HG02884 (cell line): Measurements from ENCODE around the gene CRYAB.
"Not testable (repeated sequence)": the region's sequence is repeated elsewhere in the genome, so short reads cannot be mapped to it uniquely, and the experiment has no call there.

Experiments used
- ATAC-seq: cut with Tn5 transposase; IDR thresholded peaks from one replicate; pipeline ENCODE4 v1.9.1; 2021; ENCODE audit warnings: mild to moderate bottlenecking, moderate library complexity; ENCODE audit not compliant: unreplicated experiment

Gene CRYAB

DNA sequence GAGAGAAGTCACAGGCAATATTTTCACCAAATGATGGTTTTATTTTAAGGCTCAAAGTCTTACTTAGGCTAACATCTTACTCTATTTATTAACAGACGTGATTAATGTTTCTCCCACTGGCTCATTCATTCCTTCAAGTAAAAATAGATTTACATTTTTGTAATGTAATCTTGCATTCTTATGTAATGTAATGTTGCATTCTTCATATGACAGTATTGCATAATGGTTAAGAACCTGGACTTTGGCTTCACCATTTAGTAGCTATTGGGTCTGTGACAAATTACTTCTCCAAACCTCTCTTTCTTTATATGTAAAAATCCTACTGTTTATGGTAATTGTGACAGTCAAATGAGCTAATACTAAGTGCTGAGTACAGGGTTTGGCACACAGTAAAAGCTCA is 22.3 kb upstream of the CRYAB start:
- ATAC-seq, result no peak

DNA sequence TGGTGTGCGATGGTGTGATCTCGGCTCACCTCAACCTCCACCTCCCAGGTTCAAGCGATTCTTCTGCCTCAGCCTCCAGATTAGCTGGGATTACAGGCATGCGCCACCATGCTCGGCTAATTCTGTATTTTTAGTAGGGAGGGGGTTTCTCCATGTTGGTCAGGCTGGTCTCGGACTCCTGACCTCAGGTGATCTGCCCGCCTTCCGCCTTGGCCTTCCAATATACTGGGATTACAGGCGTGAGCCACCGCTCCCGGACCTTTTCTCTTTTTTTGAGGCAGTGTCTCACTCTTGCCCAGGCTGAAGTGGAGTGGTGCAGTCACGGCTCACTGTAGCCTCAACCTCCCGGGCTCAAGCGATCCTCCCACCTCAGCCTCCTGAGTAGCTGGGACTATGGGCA is 21.6 kb upstream of the CRYAB start:
- not testable (repeated sequence) for ATAC-seq

DNA sequence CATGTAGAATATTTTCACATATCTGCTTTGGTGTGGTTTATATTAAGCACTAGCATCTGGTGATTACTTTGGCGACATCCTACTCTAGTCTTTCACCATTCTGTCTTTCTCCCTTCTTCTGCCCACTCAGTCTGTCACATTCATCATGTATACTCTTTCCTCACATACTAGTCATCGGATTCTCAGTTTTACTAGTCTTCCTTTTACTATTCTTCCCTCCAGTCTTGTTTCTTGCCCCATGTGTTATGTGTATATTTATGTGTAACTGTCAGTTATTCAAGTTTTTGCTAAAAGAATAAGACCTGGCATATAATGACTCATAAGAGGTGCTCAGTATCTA is 21.0 kb upstream of the CRYAB start:
- no peak for ATAC-seq

DNA sequence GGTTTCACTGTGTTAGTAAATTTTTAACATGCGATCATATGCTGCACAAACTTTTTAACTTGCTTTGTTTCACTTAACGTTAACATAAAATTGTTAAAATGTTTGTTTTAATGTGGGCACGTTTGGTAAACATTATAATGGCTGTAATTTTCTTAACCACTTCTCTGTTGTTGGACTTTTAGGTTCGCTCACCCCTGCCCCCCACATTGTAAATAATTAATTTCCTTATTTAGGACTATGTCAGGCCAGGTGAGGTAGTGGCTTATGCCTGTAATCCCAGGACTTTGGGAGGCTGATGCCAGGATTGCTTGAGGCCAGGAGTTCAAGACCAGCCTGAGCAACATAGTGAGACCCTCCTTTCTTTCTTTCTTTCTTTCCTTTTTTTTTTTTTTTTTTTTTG is 18.9 kb upstream of the CRYAB start:
- ATAC-seq, result no peak

DNA sequence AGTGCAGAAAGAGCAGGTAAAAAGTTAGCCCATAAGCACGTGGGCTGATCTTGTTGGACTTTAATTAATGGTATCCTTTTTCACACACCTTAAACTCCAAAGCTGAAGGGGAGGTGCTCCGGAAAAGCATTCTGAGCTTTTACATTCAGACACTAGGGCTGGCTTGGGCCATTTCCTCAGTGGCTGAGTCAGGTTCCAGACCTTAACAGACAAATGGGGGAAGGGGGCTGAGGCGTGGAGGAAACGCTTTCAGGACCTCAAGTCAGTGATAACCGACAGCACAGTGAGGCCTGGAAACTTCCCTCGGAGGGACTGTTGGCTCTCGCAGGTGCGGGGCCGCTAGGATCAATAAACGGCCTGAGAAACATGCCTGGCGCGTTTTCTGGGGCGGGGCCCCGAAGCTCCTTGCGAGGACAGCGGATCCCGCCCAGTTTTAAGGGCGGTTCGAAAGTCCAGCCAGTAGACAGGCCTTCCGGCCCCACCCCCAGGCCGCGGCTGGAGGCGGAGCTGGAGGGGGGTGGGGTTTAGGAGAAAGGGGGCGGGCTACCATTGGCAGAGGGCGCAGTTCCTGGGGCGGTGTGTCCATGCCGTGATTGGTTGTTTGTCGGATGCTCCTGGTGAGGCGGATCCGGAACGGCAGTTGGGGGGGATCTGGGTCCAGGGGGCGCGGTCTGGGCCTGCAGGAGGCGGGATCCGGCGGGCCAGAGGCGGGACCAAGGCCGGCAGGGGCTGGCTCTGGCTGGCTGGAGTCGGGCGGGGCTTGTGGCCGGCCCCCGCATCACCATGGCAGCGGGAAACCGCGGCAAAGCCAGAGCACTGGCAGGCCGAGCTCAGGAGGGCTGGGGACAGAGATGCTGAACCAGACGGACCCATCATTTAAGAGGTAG is 15.2 kb upstream of the CRYAB start:
- ATAC-seq, result peak; percentile 90

DNA sequence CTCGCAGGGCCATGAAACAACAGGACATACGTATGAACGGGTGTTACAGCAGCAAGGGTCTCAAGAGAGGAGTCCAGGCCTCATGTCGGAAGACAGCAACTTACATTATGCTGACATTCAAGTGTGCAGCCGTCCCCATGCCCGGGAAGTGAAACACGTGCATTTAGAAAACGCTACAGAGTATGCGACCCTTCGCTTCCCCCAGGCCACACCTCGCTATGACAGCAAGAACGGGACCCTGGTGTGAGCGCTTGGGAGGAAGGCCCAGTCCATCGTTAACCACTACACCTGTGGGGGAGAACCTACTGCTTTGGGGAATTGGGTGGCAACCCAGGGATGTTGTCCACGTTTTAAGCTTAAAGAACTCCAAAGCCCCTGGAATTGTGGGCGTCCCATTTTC is 14.4 kb upstream of the CRYAB start:
- no peak for ATAC-seq

DNA sequence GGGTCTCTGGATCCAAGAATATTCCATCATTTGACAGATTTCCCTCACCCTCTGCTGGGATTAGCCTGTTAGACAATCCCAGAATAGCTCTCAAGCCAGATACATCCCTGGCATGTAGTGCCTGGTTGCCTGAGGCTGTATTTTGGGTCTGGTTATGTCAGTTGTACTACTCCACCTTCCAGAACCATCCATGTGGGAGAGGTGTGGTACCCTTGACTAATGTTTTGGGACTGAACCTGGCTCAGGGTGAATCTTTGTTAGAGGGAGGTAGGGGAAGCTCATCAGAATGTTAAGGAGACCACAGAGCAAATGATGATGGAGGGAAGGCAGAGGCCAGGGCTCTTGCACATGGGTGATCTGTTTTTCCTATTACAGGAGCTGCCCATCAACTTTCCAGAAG is 12.4 kb upstream of the CRYAB start:
- no peak for ATAC-seq

DNA sequence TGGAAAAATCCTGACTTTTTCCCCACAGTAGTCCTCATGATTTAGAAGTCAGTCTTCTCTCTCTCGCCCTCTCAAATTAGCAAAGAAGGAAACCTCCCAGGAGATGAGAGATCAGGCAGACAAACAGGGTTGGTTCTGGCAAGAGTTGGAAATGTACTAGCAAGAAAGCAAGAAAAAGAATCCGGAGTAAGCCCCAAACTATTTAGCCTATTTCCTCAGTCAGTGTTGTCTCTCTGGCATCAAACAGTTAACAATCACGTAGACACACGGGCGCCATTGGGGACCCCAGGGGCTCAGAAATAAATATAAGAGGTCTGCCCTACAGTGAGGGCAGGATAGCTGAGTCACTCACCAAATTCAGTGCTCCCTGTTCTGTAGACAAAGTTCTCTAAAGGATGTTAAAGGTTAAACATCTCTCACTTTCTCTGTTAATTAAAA is 11.8 kb upstream of the CRYAB start:
- no peak for ATAC-seq

DNA sequence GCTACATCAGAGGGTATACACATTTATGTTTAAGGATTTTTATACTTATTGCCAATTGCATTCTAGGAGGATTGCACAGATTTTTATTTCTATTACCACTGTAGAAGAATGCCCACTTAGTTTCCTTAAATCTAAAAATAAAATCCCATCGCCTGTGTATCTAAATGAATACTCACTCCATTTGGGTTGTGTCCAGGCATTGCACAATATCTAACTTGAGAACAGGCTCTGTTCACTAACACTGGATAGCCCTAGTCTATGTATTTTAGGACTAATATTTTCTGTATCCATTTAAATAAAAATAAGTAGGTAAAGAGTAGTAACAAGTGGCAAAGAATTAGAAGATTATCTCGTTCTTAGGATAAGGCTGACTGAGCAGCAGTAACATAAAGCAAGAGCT is 11.2 kb upstream of the CRYAB start:
- no peak for ATAC-seq

DNA sequence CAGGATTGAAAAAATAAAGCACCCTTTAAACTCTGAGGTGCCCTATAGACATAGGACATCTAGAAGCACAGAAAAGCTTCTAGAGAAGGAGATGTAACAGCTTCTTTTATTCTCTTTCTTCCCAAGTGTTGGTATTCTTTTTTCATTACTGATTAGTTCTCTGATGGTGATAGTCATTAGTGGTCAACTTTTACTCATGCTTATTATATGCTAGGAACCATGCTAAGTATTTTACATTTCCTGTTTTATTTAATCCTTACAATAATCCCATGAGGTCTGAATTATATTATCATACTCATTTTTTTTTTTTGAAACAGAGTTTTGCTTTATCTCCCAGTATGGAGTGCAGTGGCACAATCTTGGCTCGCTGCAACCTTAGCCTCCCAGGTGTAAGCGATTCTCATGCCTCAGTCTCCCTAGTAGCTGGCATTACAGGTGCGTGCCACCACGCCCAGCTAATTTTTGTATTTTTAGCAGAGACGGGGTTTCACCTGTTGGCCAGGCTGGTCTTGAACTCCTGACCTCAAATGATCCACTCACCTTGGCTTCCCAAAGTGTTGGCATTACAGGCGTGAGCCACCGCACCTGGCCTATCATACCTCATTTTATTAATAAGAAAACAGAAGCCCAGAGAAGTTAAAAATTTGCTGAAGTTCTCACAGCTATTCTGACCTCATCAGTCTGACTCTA is 10.1 kb upstream of the CRYAB start:
- ATAC-seq, result no peak

DNA sequence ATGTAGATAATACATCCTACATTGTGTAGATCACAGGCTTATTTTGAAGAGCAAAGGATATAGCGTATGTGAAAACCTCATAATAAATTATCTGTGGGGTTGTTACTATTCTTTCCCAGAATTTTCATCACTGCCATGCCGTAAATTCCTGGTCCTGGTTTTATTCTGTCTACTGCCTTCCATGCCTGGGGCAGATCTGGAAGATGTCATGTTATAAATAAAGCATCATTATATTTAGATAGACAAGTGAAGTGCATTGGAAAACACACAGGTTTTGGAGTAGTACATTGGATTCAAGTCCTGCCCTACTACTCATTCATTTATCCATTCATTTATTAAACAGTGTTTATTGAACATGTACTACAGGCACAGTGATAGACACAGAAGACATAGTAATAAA is 9.3 kb upstream of the CRYAB start:
- no peak for ATAC-seq

DNA sequence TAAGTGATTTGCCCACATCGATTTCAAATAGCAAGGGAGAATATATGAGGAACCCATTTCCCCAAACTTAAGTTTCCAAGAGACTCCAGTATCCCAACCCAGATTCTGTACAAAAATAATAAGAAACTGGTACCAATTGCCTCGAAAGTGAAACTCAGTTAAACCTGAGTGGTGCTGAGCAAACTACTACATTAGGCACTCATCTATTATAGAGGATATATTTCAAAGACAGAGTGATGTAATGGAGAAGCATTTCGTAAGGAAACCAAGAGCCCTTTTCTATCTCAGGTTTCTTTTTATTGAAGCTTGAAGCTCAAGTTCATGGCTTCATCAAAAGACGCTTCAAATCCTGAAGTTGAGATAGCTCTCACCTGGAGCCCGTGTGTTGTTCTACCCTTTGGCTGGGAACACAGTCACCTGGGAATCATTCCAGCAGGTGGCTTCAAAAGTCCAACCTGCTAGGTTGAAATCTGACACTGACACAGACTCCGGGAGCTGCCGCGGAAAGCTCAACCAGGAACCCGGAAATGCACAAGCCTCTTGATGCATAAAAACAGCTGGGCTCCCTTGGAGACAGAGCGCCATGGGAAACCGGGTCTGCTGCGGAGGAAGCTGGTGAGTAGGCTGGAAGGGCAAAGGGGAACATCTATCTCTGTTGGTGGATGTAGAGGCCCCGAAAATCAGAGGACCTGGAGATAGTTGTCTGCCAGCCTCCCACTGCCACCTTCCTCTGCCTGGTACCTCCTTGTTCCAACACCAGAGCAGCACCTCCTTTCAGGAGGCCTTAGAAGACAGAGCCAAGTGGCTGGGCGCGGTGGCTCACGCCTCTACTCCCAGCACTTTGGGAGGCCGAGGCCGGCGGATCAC is 7.1 kb upstream of the CRYAB start, which contains the start of gene C11orf52:
C11orf52 (plus strand) TSS at position 524 of the 867 bp plus-strand sequence; CDS start at position 584, 60 bp downstream.
- ATAC-seq, result no peak

DNA sequence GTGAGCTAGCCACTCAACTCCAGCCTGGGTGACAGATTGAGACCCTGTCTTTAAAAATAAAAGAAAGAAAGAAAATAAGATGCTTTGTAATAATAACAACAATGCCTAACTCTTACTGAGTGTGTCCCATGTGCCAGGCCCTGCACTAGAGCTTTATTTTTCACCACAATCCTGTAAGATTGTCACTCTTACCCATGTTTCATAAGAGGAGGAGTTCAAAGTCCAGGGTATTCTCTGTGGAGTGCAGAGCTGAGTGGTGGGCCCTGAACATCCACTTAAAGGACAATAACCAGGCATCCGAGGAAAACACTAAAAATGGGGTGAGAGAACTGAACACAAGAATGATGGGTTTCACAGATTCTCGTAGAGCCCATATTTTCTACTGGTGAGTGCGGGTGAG is 6.2 kb upstream of the CRYAB start:
- no peak for ATAC-seq

DNA sequence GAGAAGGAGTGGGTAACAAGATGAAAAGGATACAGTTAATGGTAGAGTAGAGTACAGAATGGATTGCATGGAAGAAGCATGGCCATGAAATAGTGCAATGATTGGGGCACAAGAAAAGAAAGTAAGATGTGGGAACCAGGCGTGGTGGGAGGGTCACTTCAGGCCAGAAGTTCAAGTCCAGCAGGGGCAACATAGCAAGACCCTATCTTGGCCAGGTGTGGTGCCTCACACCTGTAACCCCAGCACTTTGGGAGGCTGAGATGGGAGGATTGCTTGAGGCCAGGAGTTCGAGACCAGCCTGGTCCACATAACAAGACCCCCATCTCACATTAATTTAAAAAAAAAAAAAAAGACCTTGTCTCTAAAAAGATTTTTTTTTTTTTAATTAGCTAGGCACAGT is 5.7 kb upstream of the CRYAB start:
- no peak for ATAC-seq

DNA sequence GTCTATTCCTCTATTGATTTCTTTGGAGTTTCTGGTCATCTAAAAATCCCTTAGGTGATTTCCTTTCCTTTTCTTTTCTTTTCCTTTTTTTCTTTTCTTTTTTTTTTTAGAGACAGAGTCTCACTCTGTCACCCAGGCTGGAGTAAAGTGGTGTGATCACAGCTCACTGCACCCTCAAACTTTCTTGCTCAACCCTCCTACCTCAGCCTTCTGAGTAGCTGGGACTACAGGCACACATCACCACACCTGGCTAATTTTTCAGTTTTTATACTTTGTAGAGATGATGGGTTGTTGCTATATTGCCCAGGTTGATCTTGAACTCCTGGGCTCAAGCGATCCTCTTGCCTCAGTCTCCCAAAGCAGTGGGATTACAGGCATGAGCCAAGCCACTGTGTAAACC is 5.2 kb upstream of the CRYAB start:
- ATAC-seq, result no peak

DNA sequence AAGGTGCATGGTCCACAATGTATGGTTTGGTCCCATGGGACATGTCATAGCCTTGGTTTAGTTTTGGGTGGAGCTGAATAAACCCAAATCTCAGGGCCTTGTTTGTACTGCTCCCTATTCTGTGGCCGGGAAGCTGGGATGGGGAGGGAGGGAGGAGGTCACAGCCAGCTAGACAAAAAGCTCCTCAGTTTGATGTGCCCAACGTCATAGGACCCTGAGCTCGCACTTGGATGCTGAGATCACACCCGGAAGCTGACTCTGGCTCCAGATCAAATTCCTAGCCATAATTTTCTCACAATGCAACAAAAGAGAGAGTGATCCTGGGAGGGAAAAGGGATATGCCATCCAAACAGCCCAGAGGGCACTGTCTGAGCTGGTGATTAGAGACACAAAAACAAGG is 2.4 kb upstream of the CRYAB start:
- ATAC-seq, result no peak

DNA sequence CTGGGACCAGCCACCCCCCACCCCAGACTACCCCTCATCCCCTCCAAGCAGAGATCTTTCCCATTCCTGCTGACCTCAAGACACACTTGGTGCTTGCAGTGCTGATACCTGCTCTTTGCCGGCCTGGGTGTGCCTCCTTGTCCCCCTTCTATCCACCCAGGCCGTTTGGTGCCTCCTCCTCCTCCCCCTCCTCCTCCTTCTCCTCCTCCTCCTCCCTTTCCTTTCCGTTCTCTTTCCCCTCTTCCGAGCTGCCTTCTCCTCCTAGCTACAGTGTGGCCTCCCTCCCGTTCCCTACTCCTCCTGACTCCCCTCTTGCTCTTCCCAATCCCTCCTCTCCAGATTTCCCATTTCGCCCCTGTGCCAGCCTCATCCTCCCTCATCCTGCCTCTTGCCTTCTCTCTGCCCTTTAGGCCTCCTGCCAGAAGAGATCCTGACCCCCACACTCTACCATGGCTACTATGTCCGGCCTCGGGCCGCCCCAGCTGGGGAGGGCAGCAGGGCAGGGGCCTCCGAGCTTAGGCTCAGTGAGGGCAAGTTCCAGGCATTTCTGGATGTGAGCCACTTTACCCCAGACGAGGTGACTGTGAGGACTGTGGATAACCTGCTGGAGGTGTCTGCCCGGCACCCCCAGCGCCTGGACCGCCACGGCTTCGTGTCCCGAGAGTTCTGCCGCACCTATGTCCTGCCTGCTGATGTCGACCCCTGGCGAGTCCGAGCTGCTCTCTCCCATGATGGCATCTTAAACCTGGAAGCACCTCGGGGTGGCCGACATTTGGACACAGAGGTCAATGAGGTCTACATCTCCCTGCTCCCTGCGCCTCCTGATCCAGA is 1.7 kb upstream of the CRYAB start:
- no peak for ATAC-seq

DNA sequence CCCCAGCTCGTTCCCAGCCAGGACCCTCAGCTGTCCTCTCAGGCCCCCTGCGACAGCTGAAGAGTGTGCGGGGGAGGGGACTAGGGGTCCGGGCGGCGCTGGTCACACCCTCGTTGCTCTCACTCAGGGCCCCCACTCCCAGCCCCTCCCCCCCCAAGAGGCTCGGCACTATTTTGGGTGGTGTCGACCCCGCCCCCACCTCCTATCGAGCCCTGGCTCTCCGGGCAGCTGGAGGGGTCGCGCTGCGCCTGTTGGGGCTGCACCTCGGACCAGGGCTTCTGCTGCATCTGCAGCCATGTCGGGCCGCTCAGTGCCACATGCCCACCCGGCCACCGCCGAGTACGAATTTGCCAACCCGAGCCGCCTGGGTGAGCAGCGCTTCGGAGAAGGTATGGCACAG is 965 bp upstream of the CRYAB start, which contains the start of gene HSPB2:
HSPB2 (plus strand) TSS at position 200 of the 400 bp plus-strand sequence; CDS start at position 296, 96 bp downstream.
- ATAC-seq, result no peak

DNA sequence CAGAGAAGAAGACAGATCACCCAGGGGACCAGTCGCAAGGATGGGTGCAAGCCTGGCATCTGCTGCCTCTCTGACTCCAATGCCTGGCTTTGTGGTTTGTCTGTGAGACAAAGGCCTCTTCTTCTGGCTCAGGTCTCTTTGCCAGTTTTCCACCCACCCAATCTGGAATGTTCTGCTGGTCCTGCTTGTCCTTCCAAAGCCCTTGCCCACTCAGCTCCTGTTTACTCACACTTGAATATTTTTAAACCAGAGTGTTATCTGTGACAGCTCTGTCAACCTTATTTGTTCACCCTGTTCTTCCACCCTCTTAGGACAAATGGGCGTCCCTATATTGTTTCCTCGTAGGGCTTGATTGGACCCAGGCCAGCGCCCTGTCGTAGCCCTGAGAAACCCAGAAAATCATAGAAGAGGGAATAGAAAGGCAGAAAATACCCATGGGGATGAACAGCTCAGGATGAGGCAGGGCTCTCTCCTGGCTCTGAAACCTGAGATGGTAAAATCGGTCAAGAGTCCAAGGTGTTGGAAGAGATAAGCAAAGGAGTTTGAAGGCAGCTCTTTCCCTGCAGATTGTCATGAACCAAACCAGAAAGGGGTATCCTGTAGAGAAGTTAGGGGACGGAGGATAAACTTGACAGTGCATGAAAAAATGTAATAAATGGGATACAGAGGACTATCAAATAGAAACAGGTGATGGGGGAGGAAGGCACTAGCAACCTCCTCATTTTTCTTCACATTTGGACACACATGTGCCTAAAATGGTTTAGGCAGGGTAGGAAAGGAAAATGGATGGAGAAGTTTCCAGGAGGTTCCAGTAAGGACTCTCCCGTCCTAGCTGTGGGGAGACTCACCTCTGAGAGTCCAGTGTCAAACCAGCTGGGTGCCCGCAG is 651 bp downstream of the CRYAB start:
- ATAC-seq, result no peak
